Measurements from ENCODE around the gene HIBADH.

- TF ChIP-seq ZC3H11A (IDR thresholded peaks at IDR 0.05) = no peak
- TF ChIP-seq CTCF (IDR thresholded peaks at IDR 0.05) = no peak
- no peak for TF ChIP-seq NFE2L2 (conservative IDR thresholded peaks at IDR 0.05; ENCODE audit: low read length)
- TF ChIP-seq SMC3 (IDR thresholded peaks at IDR 0.05) = no peak
- no peak for TF ChIP-seq RAD21 (conservative IDR thresholded peaks at IDR 0.05 in 1 of 2, IDR thresholded peaks at IDR 0.05 in 1 of 2)
- TF ChIP-seq PBX3 (IDR thresholded peaks at IDR 0.05) = no peak
- no peak for TF ChIP-seq POLR2A (IDR thresholded peaks at IDR 0.05; ENCODE audit: low read length)
- no peak for TF ChIP-seq HDAC2 (IDR thresholded peaks at IDR 0.05)
- TF ChIP-seq USF2 (IDR thresholded peaks at IDR 0.05) = no peak
- TF ChIP-seq RCOR1 (IDR thresholded peaks at IDR 0.05; ENCODE audit: low read depth, low read length) = no peak
- no peak for TF ChIP-seq CBX2 (IDR thresholded peaks at IDR 0.05; ENCODE audit: borderline replicate concordance, low read depth)
- no peak for TF ChIP-seq FOSB (CRISPR knock-in tag; IDR thresholded peaks at IDR 0.05)
Measured at GRCh38 chr7:27641581-27642230, 21.0 kb downstream of the HIBADH start.

Measured in A549 (cell line).